M059J (cell line): ENCODE data around the gene NDUFS5. TPM values are rescaled to one million over a fixed set of nuclear protein-coding genes. Genes with fewer than 3 reads are reported as not detected.
"Not testable (repeated sequence)": the region's sequence is repeated elsewhere in the genome, so short reads cannot be mapped to it uniquely, and the experiment has no call there.

Experiments
- DNase-seq: peaks from one replicate; pipeline ENCODE4 v3.0.0-alpha.2; 2012; ENCODE audit warnings: low read depth
- total RNA-seq: library from RNA; depleted of rRNA; stranded (reverse); fragments of >200 nt; shearing (Covaris generic); gene quantifications from 2 replicates; pipeline ENCODE4 v1.2.3, GENCODE V29; 2014; rRNA removed

The NDUFS5 gene
- 472 and 495 TPM in 2 replicates for total RNA-seq

GRCh38 chr1:39026051-39026865 is at the start of gene NDUFS5:
TSS of gene NDUFS5 (plus strand) at chr1:39026350. CDS start at chr1:39028725, 2,375 bp downstream.
- peak; percentile 91 for DNase-seq

- DNase-seq, result not testable (repeated sequence)
These were observed 48.5 kb upstream of the NDUFS5 start for GRCh38 chr1:38977399-38978244.

GRCh38 chr1:38978245-38978542 is 48.0 kb upstream of the NDUFS5 start:
- DNase-seq, result not testable (repeated sequence)

GRCh38 chr1:38979380-38979779 is 46.8 kb upstream of the NDUFS5 start:
- DNase-seq, result not testable (repeated sequence)

- no peak for DNase-seq
These were observed 36.2 kb upstream of the NDUFS5 start for GRCh38 chr1:38989979-38990378.

- peak; percentile 25 for DNase-seq
These were observed 35.8 kb upstream of the NDUFS5 start for GRCh38 chr1:38990386-38990737.

- peak; percentile 93 for DNase-seq
These were observed 35.2 kb upstream of the NDUFS5 start, which contains the start of gene AKIRIN1 for GRCh38 chr1:38990738-38991637. TSS of gene AKIRIN1 (plus strand) at chr1:38991276. CDS start at chr1:38991381, 105 bp downstream.

- DNase-seq, result peak; percentile 46
These were observed 34.3 kb upstream of the NDUFS5 start for GRCh38 chr1:38991638-38992411.

- no peak for DNase-seq
These were observed 33.6 kb upstream of the NDUFS5 start for GRCh38 chr1:38992412-38993111.

GRCh38 chr1:38994196-38994595 is 32.0 kb upstream of the NDUFS5 start:
- no peak for DNase-seq

GRCh38 chr1:38997034-38997900 is 28.9 kb upstream of the NDUFS5 start:
- DNase-seq, result no peak

- DNase-seq, result no peak
These were observed 28.3 kb upstream of the NDUFS5 start for GRCh38 chr1:38997901-38998190.

GRCh38 chr1:39001516-39002421 is 24.4 kb upstream of the NDUFS5 start:
- no peak for DNase-seq

GRCh38 chr1:39003281-39003680 is 22.9 kb upstream of the NDUFS5 start:
- no peak for DNase-seq

- no peak for DNase-seq
These were observed 22.4 kb upstream of the NDUFS5 start for GRCh38 chr1:39003794-39004193.

- DNase-seq, result no peak
These were observed 19.9 kb upstream of the NDUFS5 start for GRCh38 chr1:39006287-39006686.

GRCh38 chr1:39006726-39007645 is 19.2 kb upstream of the NDUFS5 start:
- no peak for DNase-seq
